Adrenal gland (tissue), 5 donors: ENCODE data around the gene CDKAL1.

Experiments
- POLR2A ChIP-seq, 2 donors: fragments of 450-650 bp; IDR thresholded peaks; one replicate each; pipeline ENCODE4 v1.6.1; 2017; ENCODE audit warnings: antibody characterized with exemption in 2 of 2, mild to moderate bottlenecking in 2 of 2, moderate library complexity in 1 of 2
- TF ChIP-seq, protein P1 (sequence below), 6 experiments: fragments of 450-650 bp in 4 of 6; fragments of 200-600 bp in 2 of 6; sonication (generic) in 1 of 6; IDR thresholded peaks; 1 replicate in 5 of 6; 2 replicates in 1 of 6; pipeline versions ENCODE4 v1.5.1 to v1.8.0; 2016 to 2021; ENCODE audit warnings: antibody characterized with exemption in 6 of 6, mild to moderate bottlenecking in 2 of 6, moderate library complexity in 1 of 6
- donor health status: DM: no; HTN: no; CAD: no.

DNA sequence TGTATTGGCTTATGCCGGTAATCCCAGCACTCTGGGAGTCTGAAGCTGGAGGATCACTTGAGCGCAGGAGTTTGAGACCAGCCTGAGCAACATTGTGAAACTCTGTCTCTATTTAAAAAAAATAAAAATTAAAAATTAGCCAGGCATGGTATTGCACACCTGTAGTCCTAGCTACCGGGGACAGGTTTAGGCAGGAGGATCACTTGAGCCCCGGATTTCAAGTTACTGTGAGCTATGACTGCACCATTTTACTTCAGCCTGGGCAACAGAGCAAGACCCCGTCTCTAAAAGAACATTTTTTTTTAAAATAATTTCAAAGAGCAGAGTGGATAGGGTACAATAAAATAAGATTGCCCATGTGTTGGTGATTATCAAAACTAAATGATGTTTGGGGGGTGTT, 576.4 kb downstream of the CDKAL1 start:
- TF ChIP-seq, protein P1, sequence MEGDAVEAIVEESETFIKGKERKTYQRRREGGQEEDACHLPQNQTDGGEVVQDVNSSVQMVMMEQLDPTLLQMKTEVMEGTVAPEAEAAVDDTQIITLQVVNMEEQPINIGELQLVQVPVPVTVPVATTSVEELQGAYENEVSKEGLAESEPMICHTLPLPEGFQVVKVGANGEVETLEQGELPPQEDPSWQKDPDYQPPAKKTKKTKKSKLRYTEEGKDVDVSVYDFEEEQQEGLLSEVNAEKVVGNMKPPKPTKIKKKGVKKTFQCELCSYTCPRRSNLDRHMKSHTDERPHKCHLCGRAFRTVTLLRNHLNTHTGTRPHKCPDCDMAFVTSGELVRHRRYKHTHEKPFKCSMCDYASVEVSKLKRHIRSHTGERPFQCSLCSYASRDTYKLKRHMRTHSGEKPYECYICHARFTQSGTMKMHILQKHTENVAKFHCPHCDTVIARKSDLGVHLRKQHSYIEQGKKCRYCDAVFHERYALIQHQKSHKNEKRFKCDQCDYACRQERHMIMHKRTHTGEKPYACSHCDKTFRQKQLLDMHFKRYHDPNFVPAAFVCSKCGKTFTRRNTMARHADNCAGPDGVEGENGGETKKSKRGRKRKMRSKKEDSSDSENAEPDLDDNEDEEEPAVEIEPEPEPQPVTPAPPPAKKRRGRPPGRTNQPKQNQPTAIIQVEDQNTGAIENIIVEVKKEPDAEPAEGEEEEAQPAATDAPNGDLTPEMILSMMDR (IDR thresholded peaks at IDR 0.05), result no peak
- TF ChIP-seq POLR2A (IDR thresholded peaks at IDR 0.05), result no peak
